CD4-positive, alpha-beta T cell treated with Interleukin-4 for 1 hour (primary cell): ENCODE results near the gene CLDN12.
A peak's percentile ranks its signal among the peaks of the same experiment; 100 is the strongest.

Experiments used
- DNase-seq, 2 donors: peaks; one replicate each; pipeline ENCODE4 v3.0.0-alpha.2; 2020 to 2022

Gene CLDN12

GRCh38 chr7:90445633-90446032 is 42.4 kb downstream of the CLDN12 start:
- DNase-seq: no peak

GRCh38 chr7:90446137-90446899 is 43.1 kb downstream of the CLDN12 start:
- DNase-seq: no peak

DNA sequence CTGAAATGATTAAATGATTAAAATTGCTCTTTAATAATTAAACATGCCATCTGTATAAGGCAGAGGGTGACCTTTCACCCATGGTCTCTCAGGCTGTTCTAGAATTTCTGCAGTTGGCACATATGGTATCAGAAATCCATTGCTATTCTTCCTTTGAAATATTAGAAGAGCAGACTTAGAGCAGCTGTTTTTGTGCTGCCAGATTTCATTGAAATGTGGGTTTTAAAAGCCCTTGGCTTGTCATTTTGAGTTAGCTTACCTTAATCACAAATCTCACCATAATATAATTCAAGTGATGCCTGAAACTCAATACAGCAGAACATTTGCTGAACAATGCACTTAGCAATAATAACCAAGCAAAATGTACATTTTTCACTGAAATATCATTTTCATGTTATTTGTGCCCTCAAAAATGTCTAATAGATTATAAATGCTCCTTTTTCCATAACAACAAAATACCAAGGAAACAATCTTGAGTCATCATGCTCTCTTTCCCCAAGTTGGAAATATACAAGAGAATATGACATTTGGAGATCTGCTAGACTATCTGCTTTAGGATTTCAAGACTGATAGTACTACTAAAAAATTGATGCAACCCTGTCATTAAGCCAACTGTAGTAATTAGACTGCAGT is 50.1 kb downstream of the CLDN12 start:
- no peak for DNase-seq

GRCh38 chr7:90453931-90454330 is 50.7 kb downstream of the CLDN12 start:
- DNase-seq: no peak

DNA sequence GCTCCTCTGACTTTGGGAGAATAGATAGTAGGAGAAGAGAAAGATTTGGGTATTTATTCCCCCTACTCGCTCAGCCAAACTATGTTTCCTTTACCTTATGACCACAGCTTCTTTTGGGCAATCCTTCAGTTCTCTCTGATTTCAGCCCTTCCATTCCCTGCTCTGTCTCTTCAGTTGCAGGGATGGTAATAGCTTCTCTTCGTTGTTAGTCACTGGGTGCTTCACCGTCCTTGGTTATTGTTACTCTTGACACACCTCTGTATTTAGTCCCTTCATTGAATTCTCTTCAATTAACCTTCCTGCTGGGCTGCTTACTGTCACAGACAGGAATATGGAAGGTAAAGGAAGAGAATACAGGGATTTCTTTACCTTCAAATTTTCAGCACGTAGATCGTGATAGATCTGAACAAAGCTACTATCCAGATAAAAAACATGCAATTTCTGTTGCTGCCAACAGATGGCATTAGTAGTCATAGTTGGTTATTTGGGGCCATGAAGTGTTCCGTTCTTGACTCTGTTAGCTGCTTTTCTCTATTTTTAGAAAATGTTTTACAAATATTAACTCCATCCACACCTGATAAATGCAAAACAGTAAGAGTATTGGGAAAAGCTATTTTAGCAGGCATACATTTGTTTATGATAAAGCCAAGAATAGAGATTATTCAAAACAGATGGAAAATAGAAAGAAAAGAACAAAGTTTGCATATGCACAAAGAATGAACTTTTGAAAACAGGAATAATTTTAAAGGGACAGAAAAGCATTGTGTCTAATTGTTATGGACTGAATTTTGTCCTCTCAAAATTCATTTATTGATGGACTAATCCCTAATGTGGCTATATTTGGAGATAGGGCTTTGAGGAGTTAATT is 52.1 kb downstream of the CLDN12 start:
- DNase-seq: peak in 1 of 2 donors; percentile 55

DNA sequence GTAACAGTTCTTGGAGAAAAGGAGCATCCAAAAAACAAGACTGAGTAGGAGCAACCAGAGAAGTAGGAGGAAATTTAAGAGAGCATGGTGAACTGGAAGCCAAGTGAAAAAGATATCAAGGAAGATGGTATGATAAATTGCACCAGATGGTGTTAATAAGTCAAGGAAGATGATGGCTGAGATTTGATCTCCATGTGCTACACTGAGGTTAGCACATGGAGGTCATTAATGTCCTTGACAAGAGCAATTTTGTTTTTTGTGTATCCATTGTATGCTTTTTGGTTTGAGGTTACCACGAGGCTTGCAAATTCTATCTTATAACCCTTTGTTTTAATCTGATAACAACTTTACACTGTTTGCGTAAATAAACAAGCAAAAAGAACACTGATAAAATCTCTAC is 54.8 kb downstream of the CLDN12 start:
- DNase-seq: no peak

DNA sequence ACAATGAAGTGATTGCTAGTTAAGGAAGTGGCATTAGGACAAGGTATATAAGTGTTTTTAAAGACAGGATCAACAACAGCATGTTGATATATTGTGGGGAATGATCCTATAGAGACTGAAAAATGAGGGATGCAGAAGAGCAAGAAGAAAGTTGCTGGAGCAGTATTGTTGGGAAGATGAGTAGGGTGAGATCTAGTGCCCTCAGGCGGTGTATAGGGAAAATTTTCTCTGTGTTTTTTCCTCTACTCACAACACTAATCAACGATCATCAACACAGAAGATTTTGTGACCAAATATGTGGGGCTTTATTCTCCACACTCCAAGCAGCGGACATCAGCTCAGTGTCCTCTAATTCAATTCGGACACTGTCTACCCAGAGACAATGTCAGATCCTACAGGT is 56.6 kb downstream of the CLDN12 start:
- no peak for DNase-seq

DNA sequence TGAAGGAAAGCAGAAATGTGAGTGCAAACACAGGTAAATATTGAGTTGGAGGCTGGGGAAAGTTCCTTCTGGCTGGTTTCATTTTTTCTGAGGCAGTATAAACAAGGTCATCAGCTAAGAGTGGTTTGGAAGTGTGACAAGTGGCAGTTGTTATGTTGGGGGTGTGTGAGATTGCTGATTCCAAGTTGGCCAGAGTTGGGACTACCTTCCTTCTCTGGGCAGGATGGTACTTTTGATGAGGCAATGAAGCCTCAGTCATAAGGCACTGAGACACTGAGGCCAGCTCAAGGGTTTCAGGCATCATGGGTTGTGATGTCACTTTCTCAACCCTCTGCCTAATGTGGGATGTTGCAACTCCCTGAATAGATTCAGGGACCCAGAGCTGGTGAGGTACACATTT is 58.0 kb downstream of the CLDN12 start:
- DNase-seq: no peak

GRCh38 chr7:90463151-90463628 is 59.9 kb downstream of the CLDN12 start:
- DNase-seq: peak in 1 of 2 donors; percentile 52
